ENCODE data around the gene GTF3C2. TPM values are rescaled to one million over a fixed set of nuclear protein-coding genes. Genes with fewer than 3 reads are reported as not detected.

The GTF3C2 gene
- total RNA-seq, 5 donors from 2014 or later (not counting 1 experiment from before 2014, with no cell fraction given), result 69.8 to 89.9 (median 82.1) TPM

DNA sequence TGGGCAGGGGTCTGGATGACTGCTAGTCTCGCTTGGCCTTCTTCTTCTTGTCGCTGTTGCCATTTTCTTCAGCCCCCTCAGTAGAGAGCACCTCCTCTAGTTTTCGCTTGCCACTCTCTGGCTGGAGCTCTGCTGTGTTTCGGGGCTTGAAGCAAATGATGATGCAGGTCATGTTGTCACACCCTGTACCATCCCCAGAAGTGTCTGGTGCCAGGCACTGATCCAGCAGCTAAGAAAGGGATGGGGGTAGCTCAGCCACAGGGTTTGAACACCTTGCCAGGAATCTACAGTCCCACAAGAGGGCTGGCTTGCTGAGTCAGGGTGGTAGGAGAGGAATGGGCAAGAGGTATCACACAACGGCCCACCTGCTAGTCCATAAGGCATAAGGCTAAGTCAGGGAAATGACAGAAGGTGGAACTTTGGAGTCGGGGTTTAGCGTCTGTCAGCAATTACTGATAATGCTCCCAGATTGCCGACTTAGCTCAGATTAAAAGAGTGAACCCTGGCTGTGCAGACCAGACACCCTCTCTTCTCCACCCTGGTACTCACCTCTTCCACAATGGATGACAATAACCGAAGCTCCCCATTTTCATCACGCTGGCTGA lies 25.1 kb upstream of the GTF3C2 start:
- Histone ChIP-seq H3K9me3 (no peaks in the 10 kb centered on the region), H3K27ac (ENCODE audit: low read length) (peak overlapping the region; percentile 90), H3K4me3 (ENCODE audit: control insufficient read depth in 1 of 2, extremely low read depth in 1 of 2, low read length in 1 of 2) (no peak overlapping the region), H3K36me3 (ENCODE audit: control insufficient read depth in 2 of 2, extremely low read depth in 1 of 2, insufficient read depth in 1 of 2, low read length in 1 of 2) (peaks cover 26 to 51% of the 10 kb centered on the region in 2 donors), H3K27me3 (replicated peaks in 1 of 2; ENCODE audit: control insufficient read depth in 2 of 2, extremely low read depth in 1 of 2, insufficient read depth in 2 of 2, low read length in 1 of 2) (no peaks in the 10 kb centered on the region), H3K4me1 (ENCODE audit: control insufficient read depth in 1 of 2, extremely low read depth in 1 of 2, insufficient read depth in 2 of 2, low read length in 2 of 2) (peaks cover 8 to 18% of the 10 kb centered on the region in 2 experiments)
- Mint-ChIP-seq H3K4me3 (peak overlapping the region; percentile 79 to 87 (median 86)), H3K27me3 (no peaks in the 10 kb centered on the region), H3K36me3 (peaks cover 39% of the 10 kb centered on the region), H3K4me1 (peaks cover 23 to 34% (median 32%) of the 10 kb centered on the region in 3 donors), H3K9me3 (no peaks in the 10 kb centered on the region), H3K27ac (peak overlapping the region; percentile 66 to 80)
- ATAC-seq (replicated peaks in 1 of 4), result no peak
- CTCF ChIA-PET, result no interaction called here
- 100% methylated on average over 3 of the region's 10 CpGs for WGBS (ENCODE audit: insufficient coverage)
- DNase-seq, result no peak
- POLR2A ChIA-PET, result interaction anchor here in 1 of 2 donors (0.5 kb wide), 1 partner anchor 86 kb away, joined by 6 read pairs; no protein-coding TSS in a partner anchor

GRCh38 chr2:27380626-27381545 lies 24.3 kb upstream of the GTF3C2 start, which contains the start of gene ZNF513:
TSS of gene ZNF513 (minus strand) at chr2:27380734. CDS start at chr2:27380526, 208 bp downstream.
- Histone ChIP-seq H3K4me1 (ENCODE audit: control insufficient read depth in 1 of 2, extremely low read depth in 1 of 2, insufficient read depth in 2 of 2, low read length in 2 of 2) (peaks cover 8 to 18% of the 10 kb centered on the region in 2 experiments), H3K9me3 (no peaks in the 10 kb centered on the region), H3K36me3 (ENCODE audit: control insufficient read depth in 2 of 2, extremely low read depth in 1 of 2, insufficient read depth in 1 of 2, low read length in 1 of 2) (peaks cover 29 to 55% of the 10 kb centered on the region in 2 donors), H3K27ac (ENCODE audit: low read length) (peak within 1 kb of the TSS; percentile 90), H3K4me3 (ENCODE audit: control insufficient read depth in 1 of 2, extremely low read depth in 1 of 2, low read length in 1 of 2) (peak within 1 kb of the TSS; percentile 68 to 78), H3K27me3 (replicated peaks in 1 of 2; ENCODE audit: control insufficient read depth in 2 of 2, extremely low read depth in 1 of 2, insufficient read depth in 2 of 2, low read length in 1 of 2) (no peaks in the 10 kb centered on the region)
- DNase-seq, result peak; percentile 62 to 92 (median 82)
- no peaks in the 10 kb centered on the region for H3K27me3 Mint-ChIP-seq
- peak; percentile 93 to 97 (median 96) for ATAC-seq (replicated peaks in 1 of 4)
- H3K27ac Mint-ChIP-seq, result peak within 1 kb of the TSS; percentile 88 to 94
- H3K4me3 Mint-ChIP-seq, result peak within 1 kb of the TSS; percentile 85 to 87 (median 87)
- ChIA-PET POLR2A (interaction anchor here in 1 of 2 donors (0.9 kb wide), 1 partner anchor 29 kb away, joined by 3 read pairs; no protein-coding TSS in a partner anchor), CTCF (interaction anchor here in 1 of 2 donors (1.4 kb wide), 2 partner anchors 11 to 29 kb away, joined by 3 to 5 read pairs; partner anchors contain the start of gene PPM1G)
- no peaks in the 10 kb centered on the region for H3K9me3 Mint-ChIP-seq
- WGBS (ENCODE audit: insufficient coverage), result 10% methylated on average over 51 of the region's 67 CpGs
- H3K4me1 Mint-ChIP-seq, result peaks cover 23 to 34% (median 32%) of the 10 kb centered on the region in 3 donors
- peaks cover 44% of the 10 kb centered on the region for H3K36me3 Mint-ChIP-seq

GRCh38 chr2:27379836-27380625 lies 23.5 kb upstream of the GTF3C2 start:
- ChIA-PET CTCF (interaction anchor here in 1 of 2 donors (0.5 to 1.4 kb wide), 4 partner anchors 10 to 60 kb away, joined by 3 to 5 read pairs (median 4); partner anchors contain the start of gene PPM1G), POLR2A (interaction anchor here (0.6 to 1.2 kb wide), 4 partner anchors 11 to 58 kb away, joined by 3 to 4 read pairs (median 4); no protein-coding TSS in a partner anchor)
- WGBS (ENCODE audit: insufficient coverage), result 1% methylated on average over 24 of the region's 35 CpGs
- peaks cover 36 to 55% of the 10 kb centered on the region in 2 donors for H3K36me3 ChIP-seq (ENCODE audit: control insufficient read depth in 2 of 2, extremely low read depth in 1 of 2, insufficient read depth in 1 of 2, low read length in 1 of 2)
- no peaks in the 10 kb centered on the region for H3K27me3 Mint-ChIP-seq
- ATAC-seq (replicated peaks in 1 of 4), result peak; percentile 20 to 40 (median 34)
- H3K27me3 ChIP-seq (replicated peaks in 1 of 2; ENCODE audit: control insufficient read depth in 2 of 2, extremely low read depth in 1 of 2, insufficient read depth in 2 of 2, low read length in 1 of 2), result no peaks in the 10 kb centered on the region
- no peaks in the 10 kb centered on the region for H3K9me3 Mint-ChIP-seq
- peak overlapping the region; percentile 68 to 78 for H3K4me3 ChIP-seq (ENCODE audit: control insufficient read depth in 1 of 2, extremely low read depth in 1 of 2, low read length in 1 of 2)
- DNase-seq, result peak in 13 of 35 experiments; percentile 6 to 44 (median 28)
- peaks cover 41% of the 10 kb centered on the region for H3K36me3 Mint-ChIP-seq
- peaks cover 24 to 34% (median 32%) of the 10 kb centered on the region in 3 donors for H3K4me1 Mint-ChIP-seq
- peak overlapping the region; percentile 85 to 87 (median 87) for H3K4me3 Mint-ChIP-seq
- H3K27ac Mint-ChIP-seq, result peak overlapping the region; percentile 88 to 94
- H3K27ac ChIP-seq (ENCODE audit: low read length), result peak overlapping the region; percentile 81
- H3K4me1 ChIP-seq (ENCODE audit: control insufficient read depth in 1 of 2, extremely low read depth in 1 of 2, insufficient read depth in 2 of 2, low read length in 2 of 2), result peaks cover 8 to 18% of the 10 kb centered on the region in 2 experiments
- no peaks in the 10 kb centered on the region for H3K9me3 ChIP-seq

DNA sequence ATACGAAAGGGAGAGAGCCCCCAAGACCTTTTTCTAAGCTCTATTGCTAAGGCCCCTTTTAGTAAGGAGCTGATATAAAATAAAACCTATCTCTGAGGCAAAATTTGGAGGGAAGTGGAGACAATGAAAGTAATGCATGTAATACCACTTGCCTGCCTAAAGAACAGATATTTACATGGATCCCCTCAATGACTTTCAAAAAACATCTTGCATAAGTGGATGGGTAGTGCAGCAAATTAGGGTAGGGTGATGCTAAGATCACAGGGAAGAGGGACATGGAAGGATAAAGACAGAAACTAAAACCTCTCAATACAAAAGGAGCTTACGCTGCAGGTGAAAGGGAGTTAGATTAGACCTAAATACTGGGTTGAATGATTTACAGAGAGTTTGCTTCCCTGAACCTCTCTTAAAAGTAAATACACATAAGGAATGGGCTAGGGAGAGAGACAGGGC lies 22.8 kb upstream of the GTF3C2 start:
- no peaks in the 10 kb centered on the region for H3K27me3 Mint-ChIP-seq
- peak overlapping the region; percentile 88 to 94 for H3K27ac Mint-ChIP-seq
- DNase-seq (no peak), ATAC-seq (replicated peaks in 1 of 4) (no peak)
- peak overlapping the region; percentile 85 to 87 (median 87) for H3K4me3 Mint-ChIP-seq
- no peaks in the 10 kb centered on the region for H3K9me3 Mint-ChIP-seq
- Histone ChIP-seq H3K9me3 (no peaks in the 10 kb centered on the region), H3K36me3 (ENCODE audit: control insufficient read depth in 2 of 2, extremely low read depth in 1 of 2, insufficient read depth in 1 of 2, low read length in 1 of 2) (peaks cover 39 to 55% of the 10 kb centered on the region in 2 donors), H3K27me3 (replicated peaks in 1 of 2; ENCODE audit: control insufficient read depth in 2 of 2, extremely low read depth in 1 of 2, insufficient read depth in 2 of 2, low read length in 1 of 2) (no peaks in the 10 kb centered on the region), H3K4me1 (ENCODE audit: control insufficient read depth in 1 of 2, extremely low read depth in 1 of 2, insufficient read depth in 2 of 2, low read length in 2 of 2) (peaks cover 8 to 18% of the 10 kb centered on the region in 2 experiments), H3K27ac (ENCODE audit: low read length) (peak overlapping the region; percentile 81), H3K4me3 (ENCODE audit: control insufficient read depth in 1 of 2, extremely low read depth in 1 of 2, low read length in 1 of 2) (peak overlapping the region in 1 of 2 donors; percentile 78)
- H3K36me3 Mint-ChIP-seq, result peaks cover 42% of the 10 kb centered on the region
- ChIA-PET POLR2A (interaction anchor here (0.6 to 1.2 kb wide), 3 partner anchors 10 to 57 kb away, joined by 3 to 4 read pairs (median 4); no protein-coding TSS in a partner anchor), CTCF (interaction anchor here in 1 of 2 donors (0.5 to 1.4 kb wide), 4 partner anchors 10 to 60 kb away, joined by 3 to 5 read pairs (median 4); partner anchors contain the start of gene PPM1G)
- WGBS (ENCODE audit: insufficient coverage), result no CpG with 5 or more reads among the region's 2 CpGs
- peaks cover 27 to 37% (median 34%) of the 10 kb centered on the region in 3 donors for H3K4me1 Mint-ChIP-seq

GRCh38 chr2:27378809-27379290 lies 22.3 kb upstream of the GTF3C2 start:
- ChIA-PET CTCF (no interaction called here), POLR2A (interaction anchor here in 1 of 2 donors (0.6 kb wide), 1 partner anchor 23 kb away, joined by 3 read pairs; no protein-coding TSS in a partner anchor)
- DNase-seq (no peak), ATAC-seq (replicated peaks in 1 of 4) (no peak)
- H3K9me3 ChIP-seq, result no peaks in the 10 kb centered on the region
- H3K27me3 Mint-ChIP-seq, result no peaks in the 10 kb centered on the region
- peak overlapping the region; percentile 88 to 94 for H3K27ac Mint-ChIP-seq
- no peaks in the 10 kb centered on the region for H3K9me3 Mint-ChIP-seq
- 94% methylated on average over 2 of the region's 9 CpGs for WGBS (ENCODE audit: insufficient coverage)
- H3K36me3 Mint-ChIP-seq, result peaks cover 40% of the 10 kb centered on the region
- no peaks in the 10 kb centered on the region for H3K27me3 ChIP-seq (replicated peaks in 1 of 2; ENCODE audit: control insufficient read depth in 2 of 2, extremely low read depth in 1 of 2, insufficient read depth in 2 of 2, low read length in 1 of 2)
- peak overlapping the region; percentile 81 for H3K27ac ChIP-seq (ENCODE audit: low read length)
- peak overlapping the region; percentile 85 to 87 (median 87) for H3K4me3 Mint-ChIP-seq
- peaks cover 8 to 19% of the 10 kb centered on the region in 2 experiments for H3K4me1 ChIP-seq (ENCODE audit: control insufficient read depth in 1 of 2, extremely low read depth in 1 of 2, insufficient read depth in 2 of 2, low read length in 2 of 2)
- no peak overlapping the region for H3K4me3 ChIP-seq (ENCODE audit: control insufficient read depth in 1 of 2, extremely low read depth in 1 of 2, low read length in 1 of 2)
- H3K4me1 Mint-ChIP-seq, result peaks cover 28 to 37% (median 34%) of the 10 kb centered on the region in 3 donors
- peaks cover 37 to 55% of the 10 kb centered on the region in 2 donors for H3K36me3 ChIP-seq (ENCODE audit: control insufficient read depth in 2 of 2, extremely low read depth in 1 of 2, insufficient read depth in 1 of 2, low read length in 1 of 2)
